Measurements from ENCODE around the gene PDYN.

DNA sequence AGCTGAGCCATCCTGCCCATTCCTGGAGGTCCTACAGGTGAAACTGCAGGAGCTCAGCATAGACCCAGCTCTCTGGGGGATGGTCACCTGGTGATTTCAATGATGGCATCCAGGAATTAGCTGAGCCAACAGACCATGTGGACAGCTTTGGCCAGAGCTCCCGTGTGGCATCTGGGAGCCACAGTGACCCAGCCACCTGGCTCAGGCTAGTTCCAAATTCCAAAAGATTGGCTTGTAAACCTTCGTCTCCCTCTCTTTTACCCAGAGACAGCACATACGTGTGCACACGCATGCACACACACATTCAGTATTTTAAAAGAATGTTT is 54.6 kb downstream of the PDYN start:
- TF ChIP-seq, protein P1, sequence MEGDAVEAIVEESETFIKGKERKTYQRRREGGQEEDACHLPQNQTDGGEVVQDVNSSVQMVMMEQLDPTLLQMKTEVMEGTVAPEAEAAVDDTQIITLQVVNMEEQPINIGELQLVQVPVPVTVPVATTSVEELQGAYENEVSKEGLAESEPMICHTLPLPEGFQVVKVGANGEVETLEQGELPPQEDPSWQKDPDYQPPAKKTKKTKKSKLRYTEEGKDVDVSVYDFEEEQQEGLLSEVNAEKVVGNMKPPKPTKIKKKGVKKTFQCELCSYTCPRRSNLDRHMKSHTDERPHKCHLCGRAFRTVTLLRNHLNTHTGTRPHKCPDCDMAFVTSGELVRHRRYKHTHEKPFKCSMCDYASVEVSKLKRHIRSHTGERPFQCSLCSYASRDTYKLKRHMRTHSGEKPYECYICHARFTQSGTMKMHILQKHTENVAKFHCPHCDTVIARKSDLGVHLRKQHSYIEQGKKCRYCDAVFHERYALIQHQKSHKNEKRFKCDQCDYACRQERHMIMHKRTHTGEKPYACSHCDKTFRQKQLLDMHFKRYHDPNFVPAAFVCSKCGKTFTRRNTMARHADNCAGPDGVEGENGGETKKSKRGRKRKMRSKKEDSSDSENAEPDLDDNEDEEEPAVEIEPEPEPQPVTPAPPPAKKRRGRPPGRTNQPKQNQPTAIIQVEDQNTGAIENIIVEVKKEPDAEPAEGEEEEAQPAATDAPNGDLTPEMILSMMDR (optimal IDR thresholded peaks at IDR 0.05 in 1 of 3, IDR thresholded peaks at IDR 0.05 in 1 of 3, conservative IDR thresholded peaks at IDR 0.05 in 1 of 3; ENCODE audit: extremely low read depth in 1 of 3, insufficient read depth in 2 of 3, low read length in 3 of 3), result no peak
- no peak for TF ChIP-seq EZH2 (IDR thresholded peaks at IDR 0.05; ENCODE audit: low read length)

All from keratinocyte (primary cell).